B cell (primary cell): ENCODE data around the gene NLGN4X. TPM values are rescaled to one million over a fixed set of nuclear protein-coding genes. Genes with fewer than 3 reads are reported as not detected.

Experiments used
- ATAC-seq: fragments of 200-7000 bp; cut with Tn5 transposase; one replicate; pipeline ENCODE4 v1.10.0; 2021; ENCODE audit warnings: low read depth, mild to moderate bottlenecking, moderate number of reproducible peaks, moderate library complexity
- CTCF ChIA-PET: fragments of 350-600 bp; sonication (Branson Sonifier 250); formaldehyde crosslinking; loops from one replicate; lab custom pipeline; 2021; ENCODE audit warnings: antibody characterized with exemption, inconsistent platforms; lab: Charles Lee
- POLR2A ChIA-PET: fragments of 350-600 bp; sonication (Branson Sonifier 250); formaldehyde crosslinking; loops from one replicate; lab custom pipeline; 2021; ENCODE audit warnings: antibody characterized with exemption; lab: Charles Lee
- DNase-seq: peaks from one replicate; pipeline ENCODE4 v3.0.0; 2013
- H2AFZ ChIP-seq: 2 replicates; pipeline ENCODE4 v1.6.1; 2012; ENCODE audit warnings: mild to moderate bottlenecking, low read depth, low read length; ENCODE audit not compliant: insufficient read depth, poor library complexity, severe bottlenecking
- H3K27ac ChIP-seq, 2 donors: 1 replicate in 1 of 2; 2 replicates in 1 of 2; pipeline ENCODE4 v1.5.1; 2012 to 2013; ENCODE audit warnings: low read length in 2 of 2, mild to moderate bottlenecking in 2 of 2, moderate library complexity in 1 of 2
- H3K27me3 ChIP-seq, 4 experiments: fragments of 200-600 bp in 1 of 4; sonication (generic) in 1 of 4; replicated peaks in 1 of 4; 1 replicate in 2 of 4; 2 replicates in 2 of 4; pipeline versions ENCODE4 v1.6.1 to v1.7.0; 2013 to 2016; ENCODE audit warnings: low read length in 3 of 4, mild to moderate bottlenecking in 2 of 4, mixed read lengths in 1 of 4, moderate library complexity in 1 of 4; ENCODE audit not compliant: insufficient read depth in 4 of 4, control insufficient read depth in 3 of 4; ENCODE audit errors: control extremely low read depth in 1 of 4
- H3K36me3 ChIP-seq, 2 experiments: replicated peaks in 1 of 2; 1 replicate in 1 of 2; 2 replicates in 1 of 2; pipeline versions ENCODE4 v1.6.1 to v1.7.1; 2013; ENCODE audit warnings: low read length in 1 of 2; ENCODE audit not compliant: insufficient read depth in 2 of 2, control insufficient read depth in 1 of 2; ENCODE audit errors: control extremely low read depth in 1 of 2, extremely low read depth in 1 of 2
- H3K4me1 ChIP-seq, 2 donors: fragments of 200-600 bp in 1 of 2; sonication (generic) in 1 of 2; 1 replicate in 1 of 2; 2 replicates in 1 of 2; pipeline versions ENCODE4 v1.5.1 to v1.6.1; 2013 to 2017; ENCODE audit warnings: low read length in 2 of 2; ENCODE audit not compliant: control insufficient read depth in 2 of 2, insufficient read depth in 2 of 2
- H3K4me2 ChIP-seq: replicated peaks from 2 replicates; pipeline ENCODE3; 2012; ENCODE audit warnings: mild to moderate bottlenecking, low read depth, low read length; ENCODE audit not compliant: poor library complexity, severe bottlenecking
- H3K4me3 ChIP-seq, 5 experiments: fragments of 200-600 bp in 1 of 5; sonication (generic) in 1 of 5; 1 replicate in 3 of 5; 2 replicates in 2 of 5; pipeline versions ENCODE4 v1.5.1 to v1.7.0; 2011 to 2016; ENCODE audit warnings: low read length in 4 of 5, mild to moderate bottlenecking in 4 of 5, low read depth in 2 of 5, control low read depth in 1 of 5, moderate library complexity in 1 of 5; ENCODE audit not compliant: insufficient read depth in 1 of 5; ENCODE audit errors: control extremely low read depth in 1 of 5, extremely low read depth in 1 of 5
- H3K79me2 ChIP-seq: fragments of 200-600 bp; sonication (generic); one replicate; pipeline ENCODE4 v1.6.0; 2016; ENCODE audit warnings: low read length; ENCODE audit not compliant: control insufficient read depth, insufficient read depth
- H3K9ac ChIP-seq: fragments of 200-600 bp; sonication (generic); 2 replicates; pipeline ENCODE4 v1.6.1; 2017; ENCODE audit warnings: mild to moderate bottlenecking, low read length, moderate library complexity
- H3K9me3 ChIP-seq, 3 donors: one replicate each; pipeline versions ENCODE4 v1.6.1 to v1.7.1; 2013; ENCODE audit warnings: low read length in 2 of 3; ENCODE audit not compliant: control insufficient read depth in 2 of 3, insufficient read depth in 1 of 3; ENCODE audit errors: control extremely low read depth in 1 of 3
- H4K20me1 ChIP-seq: 2 replicates; pipeline ENCODE4 v1.6.0; 2012; ENCODE audit warnings: mild to moderate bottlenecking, low read length; ENCODE audit not compliant: insufficient read depth, control insufficient read depth, poor library complexity, severe bottlenecking
- H3K27ac Mint-ChIP-seq: one replicate; pipeline ENCODE4 v1.8.0; 2021; ENCODE audit warnings: mixed read lengths
- H3K27me3 Mint-ChIP-seq: one replicate; pipeline ENCODE4 v1.8.0; 2021; ENCODE audit warnings: mixed read lengths
- H3K4me1 Mint-ChIP-seq: one replicate; pipeline ENCODE4 v1.8.0; 2021; ENCODE audit warnings: mixed read lengths
- H3K4me3 Mint-ChIP-seq: one replicate; pipeline ENCODE4 v1.8.0; 2021; ENCODE audit warnings: mixed read lengths
- H3K9me3 Mint-ChIP-seq: one replicate; pipeline ENCODE4 v1.8.0; 2022; ENCODE audit warnings: mixed read lengths; ENCODE audit not compliant: insufficient read depth
- EZH2 ChIP-seq: IDR thresholded peaks from 2 replicates; pipeline ENCODE4 v1.6.1; 2012; ENCODE audit warnings: borderline replicate concordance, low read depth, mild to moderate bottlenecking, moderate library complexity, low read length; ENCODE audit not compliant: insufficient read depth, poor library complexity, severe bottlenecking
- WGBS: methylation state at CpG from one replicate; pipeline ENCODE4 v1.1.5; 2013; ENCODE audit warnings: missing lambda C conversion rate; ENCODE audit not compliant: insufficient coverage; 5-methylcytosine and 5-hydroxymethylcytosine counted together
- intact Hi-C: fragments of 100-400 bp; cut with micrococcal nuclease; formaldehyde crosslinking; loops from one replicate; pipeline ENCODE4 v1.10.0; 2022
- polyA plus RNA-seq: library from polyadenylated mRNA; depleted of rRNA; stranded (reverse); fragments of >200 nt; gene quantifications from 2 replicates; pipeline ENCODE4 v1.2.3, GENCODE V29; 2012
- total RNA-seq, 2 donors: library from RNA; stranded (reverse); fragments of 120-200 nt in 1 of 2; gene quantifications; 1 replicate in 1 of 2; 2 replicates in 1 of 2; pipeline versions ENCODE4 v1.2.3 to v1.2.4, GENCODE V29; 2013 to 2022
- TF ChIP-seq, protein P1 (sequence below): fragments of 200-600 bp; IDR thresholded peaks from one replicate; pipeline ENCODE4 v1.8.0; 2022; ENCODE audit warnings: antibody characterized with exemption, mild to moderate bottlenecking

The NLGN4X gene
- total and polyA plus RNA-seq, 2 donors (not counting 1 experiment from before 2014, with no cell fraction given) = 0.09 to 0.34 TPM

DNA sequence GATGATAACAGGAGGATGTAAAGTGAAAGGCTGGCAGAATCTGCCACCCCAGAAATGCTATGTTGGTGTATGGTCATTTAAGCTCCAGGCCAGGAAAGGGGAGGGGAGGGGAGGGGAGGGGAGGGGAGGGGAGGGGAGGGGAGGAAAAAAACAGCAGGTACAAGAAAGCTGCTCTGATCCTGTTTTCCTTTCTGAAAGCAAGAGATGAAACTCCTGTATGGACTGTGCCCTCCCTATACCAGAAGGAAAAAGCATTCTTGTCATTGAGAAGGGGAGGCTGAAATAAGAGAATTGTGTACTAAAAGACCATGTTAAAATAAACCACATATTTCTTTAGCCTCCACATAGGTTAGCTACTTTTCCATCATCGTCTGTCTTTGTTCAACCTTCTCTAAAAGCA is 179.5 kb downstream of the NLGN4X start:
- no peaks in the 10 kb centered on the region for H3K4me1 ChIP-seq
- Mint-ChIP-seq H3K4me1 (no peaks in the 10 kb centered on the region), H3K4me3 (no peak overlapping the region), H3K9me3 (no peaks in the 10 kb centered on the region), H3K27ac (no peak overlapping the region), H3K27me3 (no peaks in the 10 kb centered on the region)
- intact Hi-C loops = no loop called here
- H3K79me2 ChIP-seq = no peaks in the 10 kb centered on the region
- TF ChIP-seq, protein P1, sequence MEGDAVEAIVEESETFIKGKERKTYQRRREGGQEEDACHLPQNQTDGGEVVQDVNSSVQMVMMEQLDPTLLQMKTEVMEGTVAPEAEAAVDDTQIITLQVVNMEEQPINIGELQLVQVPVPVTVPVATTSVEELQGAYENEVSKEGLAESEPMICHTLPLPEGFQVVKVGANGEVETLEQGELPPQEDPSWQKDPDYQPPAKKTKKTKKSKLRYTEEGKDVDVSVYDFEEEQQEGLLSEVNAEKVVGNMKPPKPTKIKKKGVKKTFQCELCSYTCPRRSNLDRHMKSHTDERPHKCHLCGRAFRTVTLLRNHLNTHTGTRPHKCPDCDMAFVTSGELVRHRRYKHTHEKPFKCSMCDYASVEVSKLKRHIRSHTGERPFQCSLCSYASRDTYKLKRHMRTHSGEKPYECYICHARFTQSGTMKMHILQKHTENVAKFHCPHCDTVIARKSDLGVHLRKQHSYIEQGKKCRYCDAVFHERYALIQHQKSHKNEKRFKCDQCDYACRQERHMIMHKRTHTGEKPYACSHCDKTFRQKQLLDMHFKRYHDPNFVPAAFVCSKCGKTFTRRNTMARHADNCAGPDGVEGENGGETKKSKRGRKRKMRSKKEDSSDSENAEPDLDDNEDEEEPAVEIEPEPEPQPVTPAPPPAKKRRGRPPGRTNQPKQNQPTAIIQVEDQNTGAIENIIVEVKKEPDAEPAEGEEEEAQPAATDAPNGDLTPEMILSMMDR = no peak
- TF ChIP-seq EZH2 = no peak
- WGBS = no CpG with 5 or more reads among the region's 1 CpG
- no peaks in the 10 kb centered on the region for H3K36me3 ChIP-seq
- CTCF ChIA-PET = no interaction called here
- H3K9ac ChIP-seq = no peak overlapping the region
- H3K27me3 ChIP-seq = no peaks in the 10 kb centered on the region
- DNase-seq (no peak), ATAC-seq (no peak)
- H3K27ac ChIP-seq = no peak overlapping the region
- no peak overlapping the region for H3K4me2 ChIP-seq
- no peak overlapping the region for H3K4me3 ChIP-seq
- no peaks in the 10 kb centered on the region for H4K20me1 ChIP-seq
- POLR2A ChIA-PET = no interaction called here
- H2AFZ ChIP-seq = no peak overlapping the region
- no peaks in the 10 kb centered on the region for H3K9me3 ChIP-seq

DNA sequence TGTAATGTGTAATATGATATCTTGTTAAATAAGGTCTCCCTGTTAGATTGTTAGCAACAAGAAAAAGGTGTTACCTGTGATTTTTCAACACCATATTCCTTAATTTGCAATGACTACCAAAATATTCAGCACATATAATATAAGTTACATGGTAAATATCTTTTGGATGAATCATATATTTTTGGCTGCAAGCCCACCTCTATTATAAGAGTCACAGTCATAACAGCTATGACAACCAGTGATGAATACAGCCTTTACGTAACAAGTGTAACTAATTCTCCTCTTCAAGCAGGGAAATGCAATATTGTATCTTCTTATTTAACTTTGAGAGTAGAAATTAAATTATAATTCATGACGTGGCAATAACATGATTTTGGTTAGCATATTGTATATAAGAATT is 187.0 kb downstream of the NLGN4X start:
- TF ChIP-seq EZH2 = no peak
- TF ChIP-seq, protein P1 = no peak
- no peaks in the 10 kb centered on the region for H3K79me2 ChIP-seq
- H3K27ac Mint-ChIP-seq = no peak overlapping the region
- H3K27me3 ChIP-seq = no peaks in the 10 kb centered on the region
- no peak overlapping the region for H3K4me3 ChIP-seq
- POLR2A ChIA-PET = no interaction called here
- H2AFZ ChIP-seq = no peak overlapping the region
- H3K4me3 Mint-ChIP-seq = no peak overlapping the region
- no CpG with 5 or more reads among the region's 2 CpGs for WGBS
- H3K9me3 Mint-ChIP-seq = no peaks in the 10 kb centered on the region
- no peaks in the 10 kb centered on the region for H3K4me1 Mint-ChIP-seq
- no peak overlapping the region for H3K9ac ChIP-seq
- no peak for ATAC-seq
- DNase-seq = no peak
- H3K36me3 ChIP-seq = no peaks in the 10 kb centered on the region
- no peaks in the 10 kb centered on the region for H3K4me1 ChIP-seq
- no peak overlapping the region for H3K27ac ChIP-seq
- no peaks in the 10 kb centered on the region for H3K9me3 ChIP-seq
- H4K20me1 ChIP-seq = no peaks in the 10 kb centered on the region
- no peak overlapping the region for H3K4me2 ChIP-seq
- no peaks in the 10 kb centered on the region for H3K27me3 Mint-ChIP-seq
- CTCF ChIA-PET = no interaction called here
- intact Hi-C loops = no loop called here
